H1 (cell line): Measurements from ENCODE around the gene MRTFA. TPM values are rescaled to one million over a fixed set of nuclear protein-coding genes. Genes with fewer than 3 reads are reported as not detected.

Experiments
- ATF2 ChIP-seq: IDR thresholded peaks from 2 replicates; pipeline ENCODE4 v1.6.1; 2012; ENCODE audit warnings: low read length, inconsistent platforms
- polyA plus RNA-seq, 7 experiments: library from polyadenylated mRNA; depleted of rRNA in 3 of 7; stranded (reverse) in 5 of 7; unstranded in 2 of 7; fragments of >200 nt in 5 of 7; fragments of 200-250 nt in 2 of 7; gene quantifications; 1 replicate in 5 of 7; 2 replicates in 1 of 7; 4 replicates in 1 of 7; pipeline versions ENCODE4 v1.2.1 to v1.2.3, GENCODE V29; 2011 to 2013; ENCODE audit warnings: missing spikeins in 2 of 7, mixed read lengths in 2 of 7
- total RNA-seq: library from RNA; stranded (reverse); fragmentation: NEBNext Ultra II Directional; extraction: Animal tissue kit (Norgen Biotek cat#: 25700); gene quantifications from 2 replicates; pipeline ENCODE4 v1.2.1, GENCODE V29; 2021

MRTFA gene
- total and polyA plus RNA-seq, 2 of the 8 experiments (the other 6 are each of a cell fraction or from before 2014, with no cell fraction given) = 5.4 to 37.9 TPM

GRCh38 chr22:40620464-40621046, 16.0 kb downstream of the MRTFA start (continued):
- TF ChIP-seq ATF2 = no peak
